Bone marrow (tissue), 2 donors: ENCODE data around the gene TWF2.
"Not testable (repeated sequence)": the region's sequence is repeated elsewhere in the genome, so short reads cannot be mapped to it uniquely, and the experiment has no call there.

Experiments used
- DNase-seq, 2 donors: peaks; one replicate each; lab custom pipeline; 2025; lab: John Stamatoyannopoulos, UW

The TWF2 gene

GRCh38 chr3:52238761-52239701 lies at the start of gene TWF2:
Gene TWF2 (minus strand): TSS chr3:52239158. CDS start chr3:52239016, 142 bp downstream.
- peak; percentile 56 to 80 for DNase-seq

GRCh38 chr3:52288674-52289073 lies 49.7 kb upstream of the TWF2 start:
- DNase-seq: no peak

- no peak for DNase-seq
Observed at GRCh38 chr3:52286777-52287110, 47.8 kb upstream of the TWF2 start.

- not testable (repeated sequence) for DNase-seq
Observed at GRCh38 chr3:52284051-52284450, 45.1 kb upstream of the TWF2 start.

GRCh38 chr3:52283306-52283705 lies 44.3 kb upstream of the TWF2 start:
- no peak for DNase-seq

- peak in 1 of 2 donors; percentile 16 for DNase-seq
Observed at GRCh38 chr3:52281981-52282801, 43.2 kb upstream of the TWF2 start.

- DNase-seq: no peak
Observed at GRCh38 chr3:52280050-52280461, 41.1 kb upstream of the TWF2 start.

GRCh38 chr3:52279596-52279995 lies 40.6 kb upstream of the TWF2 start:
- no peak for DNase-seq

GRCh38 chr3:52278510-52279069 lies 39.6 kb upstream of the TWF2 start, which contains the start of gene WDR82:
Gene WDR82 (minus strand): TSS chr3:52278649. CDS start chr3:52278361, 288 bp downstream.
- DNase-seq: peak; percentile 94 to 98

- DNase-seq: peak in 1 of 2 donors; percentile 98
Observed at GRCh38 chr3:52277972-52278509, 39.1 kb upstream of the TWF2 start.

- DNase-seq: peak; percentile 31 to 50
Observed at GRCh38 chr3:52277071-52277964, 38.4 kb upstream of the TWF2 start.

GRCh38 chr3:52274781-52275180 lies 35.8 kb upstream of the TWF2 start:
- DNase-seq: not testable (repeated sequence)

GRCh38 chr3:52272831-52273230 lies 33.9 kb upstream of the TWF2 start:
- no peak for DNase-seq

GRCh38 chr3:52272172-52272571 lies 33.2 kb upstream of the TWF2 start:
- DNase-seq: not testable (repeated sequence)

GRCh38 chr3:52270252-52270754 lies 31.3 kb upstream of the TWF2 start:
- DNase-seq: peak in 1 of 2 donors; percentile 37

GRCh38 chr3:52269776-52270175 lies 30.8 kb upstream of the TWF2 start:
- no peak for DNase-seq

GRCh38 chr3:52268036-52268435 lies 29.1 kb upstream of the TWF2 start:
- DNase-seq: no peak

GRCh38 chr3:52265387-52265786 lies 26.4 kb upstream of the TWF2 start:
- DNase-seq: no peak

GRCh38 chr3:52262447-52262846 lies 23.5 kb upstream of the TWF2 start:
- DNase-seq: no peak

GRCh38 chr3:52259448-52259847 lies 20.5 kb upstream of the TWF2 start:
- no peak for DNase-seq

GRCh38 chr3:52259035-52259434 lies 20.1 kb upstream of the TWF2 start:
- DNase-seq: no peak
